Esophagus squamous epithelium (tissue), 4 donors: Measurements from ENCODE around the gene ARHGAP27.

Source experiments
- POLR2A ChIP-seq, 4 donors: fragments of 450-650 bp; IDR thresholded peaks; one replicate each; pipeline ENCODE4 v1.6.1; 2017; ENCODE audit warnings: antibody characterized with exemption in 4 of 4, mild to moderate bottlenecking in 4 of 4, moderate library complexity in 3 of 4
- TF ChIP-seq, protein P1 (sequence below), 6 experiments: fragments of 450-650 bp in 4 of 6; fragments of 200-600 bp in 2 of 6; sonication (generic) in 2 of 6; IDR thresholded peaks; one replicate each; pipeline ENCODE4 v1.5.1; 2016 to 2019; ENCODE audit warnings: antibody characterized with exemption in 6 of 6, mild to moderate bottlenecking in 4 of 6, moderate library complexity in 4 of 6

DNA sequence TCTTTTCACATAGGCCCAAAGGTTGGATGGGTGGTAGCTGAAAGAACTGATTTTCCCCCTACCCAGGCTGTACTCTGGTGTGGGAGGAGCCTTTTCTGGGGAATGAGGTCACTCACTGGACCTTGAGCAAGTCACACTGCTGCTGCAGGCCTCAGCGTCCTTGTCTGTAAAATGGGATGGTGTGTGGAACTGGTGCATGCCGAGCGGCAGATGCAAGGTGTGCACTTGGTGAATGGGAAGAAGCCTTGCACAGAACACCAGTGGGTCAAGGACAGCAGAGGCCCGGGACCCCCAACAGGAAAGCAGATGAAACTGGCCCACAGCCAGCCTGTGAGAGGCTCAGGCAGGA, 38.1 kb downstream of the ARHGAP27 start:
- TF ChIP-seq, protein P1, sequence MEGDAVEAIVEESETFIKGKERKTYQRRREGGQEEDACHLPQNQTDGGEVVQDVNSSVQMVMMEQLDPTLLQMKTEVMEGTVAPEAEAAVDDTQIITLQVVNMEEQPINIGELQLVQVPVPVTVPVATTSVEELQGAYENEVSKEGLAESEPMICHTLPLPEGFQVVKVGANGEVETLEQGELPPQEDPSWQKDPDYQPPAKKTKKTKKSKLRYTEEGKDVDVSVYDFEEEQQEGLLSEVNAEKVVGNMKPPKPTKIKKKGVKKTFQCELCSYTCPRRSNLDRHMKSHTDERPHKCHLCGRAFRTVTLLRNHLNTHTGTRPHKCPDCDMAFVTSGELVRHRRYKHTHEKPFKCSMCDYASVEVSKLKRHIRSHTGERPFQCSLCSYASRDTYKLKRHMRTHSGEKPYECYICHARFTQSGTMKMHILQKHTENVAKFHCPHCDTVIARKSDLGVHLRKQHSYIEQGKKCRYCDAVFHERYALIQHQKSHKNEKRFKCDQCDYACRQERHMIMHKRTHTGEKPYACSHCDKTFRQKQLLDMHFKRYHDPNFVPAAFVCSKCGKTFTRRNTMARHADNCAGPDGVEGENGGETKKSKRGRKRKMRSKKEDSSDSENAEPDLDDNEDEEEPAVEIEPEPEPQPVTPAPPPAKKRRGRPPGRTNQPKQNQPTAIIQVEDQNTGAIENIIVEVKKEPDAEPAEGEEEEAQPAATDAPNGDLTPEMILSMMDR (IDR thresholded peaks at IDR 0.05), result no peak
- no peak for TF ChIP-seq POLR2A (IDR thresholded peaks at IDR 0.05)
